ENCODE measurements around the gene MOB2.

MOB2 gene

GRCh38 chr11:1511937-1512496 is 25.4 kb upstream of the MOB2 start:
- TF ChIP-seq TAF1 (IDR thresholded peaks at IDR 0.05; ENCODE audit: borderline replicate concordance, insufficient read depth, low read length) = no peak
- no peak for TF ChIP-seq SIN3A (IDR thresholded peaks at IDR 0.05; ENCODE audit: borderline replicate concordance, insufficient read depth, low read length)

GRCh38 chr11:1510928-1511327 is 24.3 kb upstream of the MOB2 start:
- no peak for TF ChIP-seq REST (IDR thresholded peaks at IDR 0.05; ENCODE audit: insufficient read depth in 1 of 2, low read depth in 2 of 2, low read length in 2 of 2)
- TF ChIP-seq FOXP2 (optimal IDR thresholded peaks at IDR 0.05; ENCODE audit: borderline replicate concordance, extremely low read depth, extremely low read length, insufficient read depth) = no peak
- TF ChIP-seq SIN3A (IDR thresholded peaks at IDR 0.05; ENCODE audit: borderline replicate concordance, insufficient read depth, low read length) = no peak
- no peak for TF ChIP-seq TAF1 (IDR thresholded peaks at IDR 0.05; ENCODE audit: borderline replicate concordance, insufficient read depth, low read length)
- TF ChIP-seq POLR2AphosphoS5 (IDR thresholded peaks at IDR 0.05; ENCODE audit: low read depth, low read length) = no peak

- TF ChIP-seq TAF1 (IDR thresholded peaks at IDR 0.05; ENCODE audit: borderline replicate concordance, insufficient read depth, low read length) = no peak
- no peak for TF ChIP-seq FOXP2 (optimal IDR thresholded peaks at IDR 0.05; ENCODE audit: borderline replicate concordance, extremely low read depth, extremely low read length, insufficient read depth)
- TF ChIP-seq SIN3A (IDR thresholded peaks at IDR 0.05; ENCODE audit: borderline replicate concordance, insufficient read depth, low read length) = no peak
- no peak for TF ChIP-seq POLR2AphosphoS5 (IDR thresholded peaks at IDR 0.05; ENCODE audit: low read depth, low read length)
- TF ChIP-seq REST (IDR thresholded peaks at IDR 0.05; ENCODE audit: insufficient read depth in 1 of 2, low read depth in 2 of 2, low read length in 2 of 2) = no peak
Measured at GRCh38 chr11:1509626-1510255, 23.2 kb upstream of the MOB2 start.

- no peak for TF ChIP-seq TAF1 (IDR thresholded peaks at IDR 0.05; ENCODE audit: borderline replicate concordance, insufficient read depth, low read length)
- no peak for TF ChIP-seq REST (IDR thresholded peaks at IDR 0.05; ENCODE audit: insufficient read depth in 1 of 2, low read depth in 2 of 2, low read length in 2 of 2)
- TF ChIP-seq FOXP2 (optimal IDR thresholded peaks at IDR 0.05; ENCODE audit: borderline replicate concordance, extremely low read depth, extremely low read length, insufficient read depth) = no peak
Measured at GRCh38 chr11:1508986-1509385, 22.4 kb upstream of the MOB2 start.

- TF ChIP-seq FOXP2 (optimal IDR thresholded peaks at IDR 0.05; ENCODE audit: borderline replicate concordance, extremely low read depth, extremely low read length, insufficient read depth) = no peak
- no peak for TF ChIP-seq SIN3A (IDR thresholded peaks at IDR 0.05; ENCODE audit: borderline replicate concordance, insufficient read depth, low read length)
- no peak for TF ChIP-seq TAF1 (IDR thresholded peaks at IDR 0.05; ENCODE audit: borderline replicate concordance, insufficient read depth, low read length)
- no peak for TF ChIP-seq REST (IDR thresholded peaks at IDR 0.05; ENCODE audit: insufficient read depth in 1 of 2, low read depth in 2 of 2, low read length in 2 of 2)
- TF ChIP-seq POLR2AphosphoS5 (IDR thresholded peaks at IDR 0.05; ENCODE audit: low read depth, low read length) = no peak
Measured at GRCh38 chr11:1508491-1508891, 21.9 kb upstream of the MOB2 start.

Measured in PFSK-1 (cell line).